ENCODE data around the gene WNK4.
"Not testable (repeated sequence)": the region's sequence is repeated elsewhere in the genome, so short reads cannot be mapped to it uniquely, and the experiment has no call there.

The WNK4 gene

DNA sequence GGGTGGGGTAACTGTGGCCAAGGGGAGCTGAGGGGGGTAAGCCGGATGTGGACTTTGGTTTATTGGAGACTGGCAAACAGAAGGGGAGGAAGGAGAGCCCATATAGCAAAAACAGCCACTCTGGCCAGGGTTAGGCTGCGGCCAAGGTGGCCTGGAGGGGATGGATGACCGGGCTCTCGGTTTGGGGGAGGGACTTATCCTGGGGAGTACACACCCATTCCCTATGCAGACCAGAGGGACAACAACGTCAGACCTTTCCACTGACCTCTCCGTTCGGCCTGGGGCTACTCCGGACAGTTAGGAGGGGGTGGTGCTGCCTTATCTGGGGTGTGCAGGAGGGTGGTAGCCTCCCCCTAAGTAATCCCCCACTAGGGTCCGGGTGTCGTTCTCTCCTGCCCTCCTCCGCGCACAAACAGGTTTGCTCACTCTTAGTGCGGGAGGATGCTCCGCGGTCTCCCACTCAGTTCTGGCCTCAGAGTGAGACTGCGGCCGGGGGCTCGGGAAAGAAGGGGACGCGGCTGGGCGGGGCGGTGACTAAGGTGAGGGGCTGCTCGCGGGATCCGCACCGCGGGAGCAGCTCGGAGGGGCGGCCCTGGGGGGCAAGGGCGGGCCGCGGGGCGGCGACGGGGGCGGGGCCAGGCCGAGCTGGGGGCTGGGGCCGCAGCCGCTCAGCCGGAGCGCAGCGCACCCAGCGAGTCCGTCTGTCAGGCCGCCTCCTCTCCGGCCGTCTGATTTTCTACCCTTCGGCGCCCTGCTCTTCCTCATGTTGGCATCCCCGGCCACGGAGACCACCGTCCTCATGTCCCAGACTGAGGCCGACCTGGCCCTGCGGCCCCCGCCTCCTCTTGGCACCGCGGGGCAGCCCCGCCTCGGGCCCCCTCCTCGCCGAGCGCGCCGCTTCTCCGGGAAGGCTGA is at the start of gene WNK4:
TSS of gene WNK4 (plus strand) at position 675 of the 915 bp plus-strand sequence. CDS start at position 764, 89 bp downstream.
- no peak for DNase-seq (ENCODE audit: low spot score)
- no peak for FAIRE-seq

DNA sequence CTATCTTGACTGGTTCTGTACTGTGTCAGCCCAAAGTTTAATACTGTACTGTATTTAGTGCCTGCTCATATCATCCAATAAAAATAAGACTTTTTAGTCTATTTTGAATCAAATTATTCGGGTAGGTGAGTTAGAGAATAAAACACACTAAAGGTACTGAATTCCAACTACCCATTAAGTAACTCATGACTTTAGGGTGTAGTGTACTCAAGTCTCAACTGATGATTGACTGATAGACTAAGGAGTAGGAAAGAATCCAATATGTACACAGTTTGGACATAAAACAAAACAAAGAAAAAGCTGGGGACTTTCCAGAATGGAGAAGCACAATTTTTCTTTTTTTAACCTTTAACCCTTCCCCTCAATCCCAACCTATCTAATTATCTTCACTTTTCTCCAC is 39.7 kb upstream of the WNK4 start:
- FAIRE-seq: no peak
- no peak for DNase-seq (ENCODE audit: low spot score)

DNA sequence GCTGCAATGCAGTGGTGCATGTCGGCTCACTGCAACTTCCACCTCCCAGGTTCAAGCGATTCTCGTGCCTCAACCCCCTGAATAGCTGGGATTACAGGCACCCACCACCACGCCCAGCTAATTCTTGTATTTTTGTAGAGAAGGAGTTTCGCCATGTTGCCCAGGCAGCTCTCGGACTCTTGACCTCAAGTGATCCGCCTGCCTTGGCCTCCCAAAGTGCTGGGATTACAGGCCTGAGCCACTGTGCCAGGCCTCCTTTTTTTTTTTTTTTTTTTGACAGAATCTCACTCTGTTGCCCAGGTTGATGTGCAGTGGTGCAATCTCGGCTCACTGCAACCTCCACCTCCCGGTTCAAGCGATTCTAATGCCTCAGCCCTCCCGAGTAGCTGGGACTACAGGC is 37.5 kb upstream of the WNK4 start:
- DNase-seq (ENCODE audit: low spot score); FAIRE-seq: not testable (repeated sequence)

DNA sequence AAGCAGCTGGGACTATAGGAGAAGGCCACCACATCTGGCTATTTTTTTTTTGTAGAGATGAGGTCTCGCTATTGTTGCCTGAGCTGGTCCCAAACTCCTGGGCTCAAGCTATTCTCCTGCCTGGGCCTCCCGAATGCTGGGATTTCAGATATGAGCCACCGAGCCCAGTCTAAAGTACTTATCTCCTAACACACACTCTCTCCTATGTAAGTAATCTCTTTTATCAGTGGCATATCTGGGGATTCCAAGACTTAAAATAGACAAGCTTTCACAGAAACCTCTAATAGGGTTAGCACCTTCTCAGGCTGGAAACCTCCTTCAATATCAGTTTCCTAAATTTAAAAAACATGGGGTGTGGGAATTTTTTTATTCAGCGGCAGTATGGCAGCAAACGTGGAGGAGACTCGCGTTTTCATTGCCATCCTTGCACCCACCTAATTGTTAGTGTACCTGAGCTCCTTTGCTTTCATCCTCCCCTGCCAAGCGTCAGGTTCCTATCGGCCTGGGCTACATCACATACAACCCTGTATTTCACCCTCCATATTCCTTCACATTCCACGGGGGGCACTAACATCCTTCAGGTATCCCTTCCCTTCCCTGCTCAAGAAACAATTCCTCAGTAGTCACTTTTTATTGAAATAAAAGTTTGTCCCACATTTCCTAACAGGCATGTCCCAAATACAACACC is 36.7 kb upstream of the WNK4 start:
- peak; percentile 9 for DNase-seq (ENCODE audit: low spot score)
- FAIRE-seq: no peak

DNA sequence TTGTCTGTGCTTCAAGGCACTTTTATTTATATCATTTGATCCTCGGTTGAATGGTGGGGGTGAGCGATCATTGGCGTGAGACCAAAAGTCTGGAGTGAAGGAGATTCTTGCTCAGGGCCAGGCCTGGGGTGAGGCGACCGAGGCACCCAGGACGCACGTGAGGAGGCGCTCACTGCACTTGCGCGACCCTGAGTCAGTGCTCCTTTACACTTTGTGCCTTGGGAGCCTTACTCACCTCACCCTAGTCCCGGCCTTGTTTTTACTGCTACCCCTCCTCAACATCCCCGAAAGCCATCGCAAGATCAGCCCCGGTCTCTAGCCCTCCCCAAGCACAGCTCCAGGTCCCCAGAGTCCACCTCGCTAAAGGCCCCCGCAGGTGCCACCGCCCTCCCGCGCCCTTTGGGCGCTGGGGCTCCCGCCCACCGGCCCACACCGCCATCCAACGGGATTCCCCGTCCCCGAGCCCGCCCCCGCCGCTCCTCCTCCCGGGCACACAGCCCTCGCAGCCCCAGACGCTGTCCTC is 36.1 kb upstream of the WNK4 start:
- peak; percentile 33 for DNase-seq (ENCODE audit: low spot score)

GRCh38 chr17:42744806-42745617 is 35.4 kb upstream of the WNK4 start, which contains the start of gene EZH1:
TSS of gene EZH1 (minus strand) at chr17:42745040. CDS start at chr17:42728941, 16,099 bp downstream.
- DNase-seq (ENCODE audit: low spot score) (peak; percentile 79), FAIRE-seq (no peak)

More for the DNA sequence above, 36.1 kb upstream of the WNK4 start:
- FAIRE-seq: no peak

DNA sequence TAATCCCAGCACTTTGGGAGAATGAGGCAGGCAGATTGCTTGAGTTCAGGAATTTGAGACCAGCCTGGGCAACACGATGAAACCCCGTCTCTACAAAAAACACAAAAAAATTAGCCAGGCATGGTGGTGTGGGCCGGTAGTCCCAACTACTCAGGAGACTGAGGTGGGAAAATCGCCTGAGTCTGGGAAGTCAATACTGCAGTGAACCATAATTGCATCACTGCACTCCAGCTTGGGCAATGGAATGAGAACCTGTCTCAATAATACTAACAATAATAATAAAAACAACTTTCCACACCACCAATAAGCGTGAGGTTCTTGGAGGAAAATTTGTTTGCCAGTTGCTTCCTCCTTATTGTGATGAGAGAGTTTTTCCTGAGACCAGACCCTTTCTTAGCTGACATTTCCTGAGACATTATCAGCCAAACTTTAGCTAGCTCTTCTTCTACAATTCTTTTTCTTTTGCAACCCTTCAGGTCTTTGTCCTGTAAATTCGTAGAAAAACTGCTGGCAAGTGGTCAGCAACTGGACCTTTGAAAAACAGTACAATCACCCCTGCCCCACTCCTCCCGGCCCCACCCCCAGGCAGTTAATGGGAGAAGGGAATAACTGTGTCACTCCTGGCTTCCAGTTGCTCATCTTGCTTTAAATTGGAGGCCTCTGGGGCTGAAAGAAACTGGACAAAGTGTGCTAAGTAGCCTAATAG is 32.1 kb upstream of the WNK4 start:
- DNase-seq (ENCODE audit: low spot score) (no peak), FAIRE-seq (no peak)

GRCh38 chr17:42748908-42749798 is 31.3 kb upstream of the WNK4 start:
- DNase-seq (ENCODE audit: low spot score): no peak

GRCh38 chr17:42750739-42751344 is 29.6 kb upstream of the WNK4 start:
- no peak for FAIRE-seq
- DNase-seq (ENCODE audit: low spot score): no peak

More at GRCh38 chr17:42748908-42749798, 31.3 kb upstream of the WNK4 start:
- no peak for FAIRE-seq

- FAIRE-seq: no peak
These were observed 28.8 kb upstream of the WNK4 start for GRCh38 chr17:42751628-42752027.

GRCh38 chr17:42754782-42755181 is 25.6 kb upstream of the WNK4 start:
- DNase-seq (ENCODE audit: low spot score): peak; percentile 36
- no peak for FAIRE-seq

More at GRCh38 chr17:42751628-42752027, 28.8 kb upstream of the WNK4 start:
- DNase-seq (ENCODE audit: low spot score): no peak

GRCh38 chr17:42759982-42760651 is 20.3 kb upstream of the WNK4 start:
- no peak for DNase-seq (ENCODE audit: low spot score)
- FAIRE-seq: no peak

- FAIRE-seq: no peak
These were observed 19.5 kb upstream of the WNK4 start, which contains the start of gene RAMP2 for GRCh38 chr17:42760652-42761581. TSS of gene RAMP2 (plus strand) at chr17:42761227. CDS start at chr17:42761262, 35 bp downstream.

GRCh38 chr17:42761638-42762037 is 18.8 kb upstream of the WNK4 start:
- DNase-seq (ENCODE audit: low spot score) (no peak), FAIRE-seq (no peak)

More at GRCh38 chr17:42760652-42761581, 19.5 kb upstream of the WNK4 start, which contains the start of gene RAMP2:
- no peak for DNase-seq (ENCODE audit: low spot score)

DNA sequence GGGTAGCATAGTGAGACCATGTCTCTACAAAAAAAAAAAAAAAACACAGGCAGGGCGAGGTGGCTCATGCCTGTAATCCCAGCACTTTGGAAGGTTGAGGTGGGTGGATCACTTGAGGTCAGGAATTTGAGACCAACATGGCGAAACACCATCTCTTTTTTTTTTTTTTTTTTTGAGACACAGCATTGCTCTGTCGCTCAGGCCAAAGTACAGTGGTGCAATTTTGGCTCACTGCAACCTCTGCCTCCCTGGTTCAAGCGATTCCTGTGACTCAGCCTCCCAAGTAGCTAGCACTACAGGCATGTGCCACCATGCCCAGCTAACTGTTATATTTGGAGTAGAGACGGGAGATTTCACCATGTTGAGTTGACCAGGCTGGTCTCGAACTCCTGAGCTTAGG is 14.3 kb upstream of the WNK4 start:
- DNase-seq (ENCODE audit: low spot score): no peak
- no peak for FAIRE-seq

- no peak for DNase-seq (ENCODE audit: low spot score)
- no peak for FAIRE-seq
These were observed 12.9 kb upstream of the WNK4 start for GRCh38 chr17:42767512-42767911.

DNA sequence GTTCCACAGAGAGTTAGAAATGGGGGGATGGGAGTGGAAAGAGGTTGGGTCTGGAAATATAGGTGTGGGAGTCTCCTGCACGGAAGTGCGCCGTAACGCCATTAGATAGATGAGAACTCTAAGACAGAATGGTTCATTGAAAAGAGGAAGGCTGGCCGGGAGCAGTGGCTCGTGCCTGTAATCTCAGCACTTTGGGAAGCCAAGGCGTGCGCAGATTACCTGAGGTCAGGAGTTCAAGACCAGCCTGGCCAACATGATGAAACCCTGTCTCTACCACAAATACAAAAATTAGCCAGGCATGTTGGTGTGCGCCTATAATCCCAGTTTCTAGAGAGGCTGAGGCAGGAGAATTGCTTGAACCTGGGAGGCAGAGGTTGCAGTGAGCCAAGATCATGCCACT is 12.4 kb upstream of the WNK4 start:
- FAIRE-seq; DNase-seq (ENCODE audit: low spot score): not testable (repeated sequence)

Measured in RCC 7860 (cell line).